ENCODE measurements around the gene ZFP36L2. TPM values are rescaled to one million over a fixed set of nuclear protein-coding genes. Genes with fewer than 3 reads are reported as not detected.

ZFP36L2 gene
- total and polyA plus RNA-seq, 10 of the 15 experiments (the other 5 are each of a cell fraction or from before 2014, with no cell fraction given) = 4.3 to 64.9 (median 19.5) TPM

DNA sequence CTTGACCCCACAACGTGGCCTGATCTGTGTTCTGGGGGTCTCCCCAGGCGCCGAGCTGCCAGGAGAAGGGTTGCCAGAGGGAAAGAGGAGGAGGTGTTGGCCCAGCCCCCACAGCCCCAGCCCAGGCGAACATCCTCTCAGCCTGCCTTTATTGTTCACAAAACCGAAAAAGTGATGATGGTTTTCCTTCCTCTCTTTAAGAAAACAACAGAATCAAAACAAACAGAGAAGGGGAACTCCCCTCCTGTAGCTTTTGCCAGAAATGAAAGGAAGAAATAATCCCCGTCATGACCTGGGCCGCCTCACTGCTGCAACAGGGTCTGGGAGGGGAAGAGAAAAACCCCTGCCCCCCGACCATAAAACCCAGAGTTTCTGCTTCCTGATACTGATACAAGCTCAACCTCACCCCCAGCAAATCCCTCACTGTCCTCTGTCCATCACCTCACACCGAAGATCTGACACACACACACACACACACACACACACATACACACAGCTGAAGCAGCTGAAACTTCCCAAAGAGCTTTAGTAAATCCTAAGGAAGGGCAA lies 52.0 kb downstream of the ZFP36L2 start:
- SMC1A ChIA-PET (ENCODE audit: uncharacterized antibody, unreplicated experiment) = interaction anchor here (0.8 to 10.8 kb wide), 19 partner anchors 8 to 392 kb away, joined by 3 to 147 read pairs (median 3); partner anchors contain the start of gene ZFP36L2
- no peaks in the 10 kb centered on the region for H3K9me3 ChIP-seq (replicated peaks; ENCODE audit: control insufficient read depth, insufficient read depth, low read length)
- CTCF ChIA-PET = interaction anchor here (0.5 to 8.6 kb wide), 10 partner anchors 18 to 325 kb away, joined by 3 to 103 read pairs (median 5); partner anchors contain the start of gene ZFP36L2
- RAD21 ChIA-PET (ENCODE audit: unreplicated experiment) = interaction anchor here (1.0 to 3.7 kb wide), 19 partner anchors 9 to 310 kb away, joined by 3 to 66 read pairs (median 5); partner anchors contain the start of gene ZFP36L2
- ATAC-seq (peak; percentile 88), DNase-seq (ENCODE audit: low read depth, low spot score) (peak; percentile 80), FAIRE-seq (peak; percentile 70)
- H3K9ac ChIP-seq (ENCODE audit: control insufficient read depth, insufficient read depth, low read length) = peak overlapping the region; percentile 67
- peak overlapping the region; percentile 73 for H3K27ac ChIP-seq (ENCODE audit: control insufficient read depth, insufficient read depth)
- WGBS (ENCODE audit: insufficient coverage, insufficient replicate concordance, low lambda C conversion rate, missing lambda C conversion rate) = 0% methylated on average over 9 of the region's 9 CpGs
- no peaks in the 10 kb centered on the region; a peak in 1 of 4 replicates for H3K27me3 ChIP-seq (replicated peaks in 1 of 2; ENCODE audit: control insufficient read depth in 2 of 2, insufficient read depth in 2 of 2, low read length in 1 of 2)
- POLR2A ChIA-PET = interaction anchor here (0.8 to 2.5 kb wide), 10 partner anchors 8 to 54 kb away, joined by 4 to 23 read pairs (median 8); partner anchors contain the start of gene ZFP36L2
- no peaks in the 10 kb centered on the region for H3K36me3 ChIP-seq (ENCODE audit: control insufficient read depth in 2 of 2, insufficient read depth in 2 of 2, low read length in 1 of 2)
- no peaks in the 10 kb centered on the region for H4K20me1 ChIP-seq (ENCODE audit: control insufficient read depth, insufficient read depth)
- H2AFZ ChIP-seq (ENCODE audit: control insufficient read depth, low read depth, low read length) = peak overlapping the region; percentile 21
- H3K4me2 ChIP-seq (ENCODE audit: control insufficient read depth, insufficient read depth) = peak overlapping the region; percentile 64
- in situ Hi-C loops (cut with MboI) (no loop called here), intact Hi-C loops (cut with micrococcal nuclease; ENCODE audit: unreplicated experiment) (loop anchor here (1.0 to 2.0 kb wide), 2 partner anchors 45 to 54 kb away; no protein-coding TSS in a partner anchor)
- no peaks in the 10 kb centered on the region for H3K79me2 ChIP-seq (ENCODE audit: control insufficient read depth, insufficient read depth, low read length)
- H3K4me1 ChIP-seq (ENCODE audit: control insufficient read depth, insufficient read depth, low read length) = peaks cover 25% of the 10 kb centered on the region
- H3K4me3 ChIP-seq = no peak overlapping the region
- no TSS peak for BruUV-seq (replicated peaks)
- TF ChIP-seq ETV6 (conservative IDR thresholded peaks at IDR 0.05 in 1 of 2, IDR thresholded peaks at IDR 0.05 in 1 of 2; ENCODE audit: borderline replicate concordance in 1 of 2, low read depth in 1 of 2) (peak in 1 of 2 experiments; percentile 89; a peak in 2 of 4 replicates), HCFC1 (IDR thresholded peaks at IDR 0.05; ENCODE audit: low read length) (0 out of 2 replicates have a peak, but pooled peaks have one; percentile 11), JUND (IDR thresholded peaks at IDR 0.05; ENCODE audit: low read depth, low read length) (no peak), CHD2 (IDR thresholded peaks at IDR 0.05; ENCODE audit: borderline replicate concordance, low read depth, low read length) (peak; percentile 90), RELA (IDR thresholded peaks at IDR 0.05; ENCODE audit: borderline replicate concordance, partially characterized antibody) (peak; percentile 82), CBFB (IDR thresholded peaks at IDR 0.05; ENCODE audit: low read depth) (no peak), BCL11A (IDR thresholded peaks at IDR 0.05; ENCODE audit: low read depth, low read length) (peak; percentile 58), MYC (IDR thresholded peaks at IDR 0.05; ENCODE audit: insufficient read depth, insufficient read length, insufficient replicate concordance, low read length, severe bottlenecking) (no peak), RAD21 (IDR thresholded peaks at IDR 0.05; ENCODE audit: insufficient read depth, low read depth, low read length) (no peak), DPF2 (IDR thresholded peaks at IDR 0.05) (peak; percentile 90), CREB1 (IDR thresholded peaks at IDR 0.05; ENCODE audit: low read depth) (peak; percentile 70)
- TF ChIP-seq, protein P1, sequence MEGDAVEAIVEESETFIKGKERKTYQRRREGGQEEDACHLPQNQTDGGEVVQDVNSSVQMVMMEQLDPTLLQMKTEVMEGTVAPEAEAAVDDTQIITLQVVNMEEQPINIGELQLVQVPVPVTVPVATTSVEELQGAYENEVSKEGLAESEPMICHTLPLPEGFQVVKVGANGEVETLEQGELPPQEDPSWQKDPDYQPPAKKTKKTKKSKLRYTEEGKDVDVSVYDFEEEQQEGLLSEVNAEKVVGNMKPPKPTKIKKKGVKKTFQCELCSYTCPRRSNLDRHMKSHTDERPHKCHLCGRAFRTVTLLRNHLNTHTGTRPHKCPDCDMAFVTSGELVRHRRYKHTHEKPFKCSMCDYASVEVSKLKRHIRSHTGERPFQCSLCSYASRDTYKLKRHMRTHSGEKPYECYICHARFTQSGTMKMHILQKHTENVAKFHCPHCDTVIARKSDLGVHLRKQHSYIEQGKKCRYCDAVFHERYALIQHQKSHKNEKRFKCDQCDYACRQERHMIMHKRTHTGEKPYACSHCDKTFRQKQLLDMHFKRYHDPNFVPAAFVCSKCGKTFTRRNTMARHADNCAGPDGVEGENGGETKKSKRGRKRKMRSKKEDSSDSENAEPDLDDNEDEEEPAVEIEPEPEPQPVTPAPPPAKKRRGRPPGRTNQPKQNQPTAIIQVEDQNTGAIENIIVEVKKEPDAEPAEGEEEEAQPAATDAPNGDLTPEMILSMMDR (IDR thresholded peaks at IDR 0.05 in 2 of 3, conservative IDR thresholded peaks at IDR 0.05 in 1 of 3; ENCODE audit: control insufficient read depth in 2 of 3, extremely low read depth in 1 of 3, insufficient read depth in 1 of 3, low read depth in 3 of 3, low read length in 3 of 3) = no peak
- TF ChIP-seq, protein P2, sequence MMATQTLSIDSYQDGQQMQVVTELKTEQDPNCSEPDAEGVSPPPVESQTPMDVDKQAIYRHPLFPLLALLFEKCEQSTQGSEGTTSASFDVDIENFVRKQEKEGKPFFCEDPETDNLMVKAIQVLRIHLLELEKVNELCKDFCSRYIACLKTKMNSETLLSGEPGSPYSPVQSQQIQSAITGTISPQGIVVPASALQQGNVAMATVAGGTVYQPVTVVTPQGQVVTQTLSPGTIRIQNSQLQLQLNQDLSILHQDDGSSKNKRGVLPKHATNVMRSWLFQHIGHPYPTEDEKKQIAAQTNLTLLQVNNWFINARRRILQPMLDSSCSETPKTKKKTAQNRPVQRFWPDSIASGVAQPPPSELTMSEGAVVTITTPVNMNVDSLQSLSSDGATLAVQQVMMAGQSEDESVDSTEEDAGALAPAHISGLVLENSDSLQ (IDR thresholded peaks at IDR 0.05) = peak; percentile 91
- TF ChIP-seq, protein P3, sequence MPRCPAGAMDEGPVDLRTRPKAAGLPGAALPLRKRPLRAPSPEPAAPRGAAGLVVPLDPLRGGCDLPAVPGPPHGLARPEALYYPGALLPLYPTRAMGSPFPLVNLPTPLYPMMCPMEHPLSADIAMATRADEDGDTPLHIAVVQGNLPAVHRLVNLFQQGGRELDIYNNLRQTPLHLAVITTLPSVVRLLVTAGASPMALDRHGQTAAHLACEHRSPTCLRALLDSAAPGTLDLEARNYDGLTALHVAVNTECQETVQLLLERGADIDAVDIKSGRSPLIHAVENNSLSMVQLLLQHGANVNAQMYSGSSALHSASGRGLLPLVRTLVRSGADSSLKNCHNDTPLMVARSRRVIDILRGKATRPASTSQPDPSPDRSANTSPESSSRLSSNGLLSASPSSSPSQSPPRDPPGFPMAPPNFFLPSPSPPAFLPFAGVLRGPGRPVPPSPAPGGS (IDR thresholded peaks at IDR 0.05; ENCODE audit: borderline replicate concordance, insufficient read depth, low read depth, low read length, poor library complexity, severe bottlenecking) = peak; percentile 75
- TF ChIP-seq, protein P4, sequence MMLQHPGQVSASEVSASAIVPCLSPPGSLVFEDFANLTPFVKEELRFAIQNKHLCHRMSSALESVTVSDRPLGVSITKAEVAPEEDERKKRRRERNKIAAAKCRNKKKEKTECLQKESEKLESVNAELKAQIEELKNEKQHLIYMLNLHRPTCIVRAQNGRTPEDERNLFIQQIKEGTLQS (IDR thresholded peaks at IDR 0.05; ENCODE audit: borderline replicate concordance, extremely low read depth, low read depth, low read length) = no peak
- TF ChIP-seq, protein P5, sequence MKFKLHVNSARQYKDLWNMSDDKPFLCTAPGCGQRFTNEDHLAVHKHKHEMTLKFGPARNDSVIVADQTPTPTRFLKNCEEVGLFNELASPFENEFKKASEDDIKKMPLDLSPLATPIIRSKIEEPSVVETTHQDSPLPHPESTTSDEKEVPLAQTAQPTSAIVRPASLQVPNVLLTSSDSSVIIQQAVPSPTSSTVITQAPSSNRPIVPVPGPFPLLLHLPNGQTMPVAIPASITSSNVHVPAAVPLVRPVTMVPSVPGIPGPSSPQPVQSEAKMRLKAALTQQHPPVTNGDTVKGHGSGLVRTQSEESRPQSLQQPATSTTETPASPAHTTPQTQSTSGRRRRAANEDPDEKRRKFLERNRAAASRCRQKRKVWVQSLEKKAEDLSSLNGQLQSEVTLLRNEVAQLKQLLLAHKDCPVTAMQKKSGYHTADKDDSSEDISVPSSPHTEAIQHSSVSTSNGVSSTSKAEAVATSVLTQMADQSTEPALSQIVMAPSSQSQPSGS (IDR thresholded peaks at IDR 0.05; ENCODE audit: low read length) = peak; percentile 81
